Measurements from ENCODE around the gene SLC8B1.

SLC8B1 gene

GRCh38 chr12:113340061-113340460 is 5.2 kb upstream of the SLC8B1 start:
- H3K4me1 ChIP-seq (ENCODE audit: insufficient read depth, low read length), result no peaks in the 10 kb centered on the region
- H3K9me3 ChIP-seq (ENCODE audit: control insufficient read depth, insufficient read depth, low read length), result no peaks in the 10 kb centered on the region
- no peaks in the 10 kb centered on the region for H3K36me3 ChIP-seq (ENCODE audit: insufficient read depth, low read length)
- no peak overlapping the region for H3K9ac ChIP-seq (ENCODE audit: low read depth, low read length)

DNA sequence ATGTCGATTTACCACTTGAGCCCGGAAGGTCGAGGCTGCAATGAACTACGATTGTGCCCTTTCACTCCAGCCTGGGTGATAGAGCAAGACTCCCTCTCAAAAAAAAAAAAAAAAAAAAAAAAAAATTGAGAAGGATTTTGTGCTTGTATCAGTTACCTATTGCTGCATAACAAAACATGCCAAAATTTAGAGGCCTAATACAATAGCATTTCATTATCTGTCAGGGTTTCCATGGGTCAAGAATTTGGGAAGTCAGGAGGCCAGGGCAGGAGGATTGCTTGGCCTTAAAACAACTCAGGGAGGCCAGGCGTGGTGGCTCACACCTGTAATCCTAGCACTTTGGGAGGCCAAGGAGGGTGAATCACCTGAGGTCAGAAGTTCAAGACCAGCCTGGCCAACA is 4.6 kb upstream of the SLC8B1 start:
- no peak overlapping the region for H3K9ac ChIP-seq (ENCODE audit: low read depth, low read length)
- H3K4me1 ChIP-seq (ENCODE audit: insufficient read depth, low read length), result no peaks in the 10 kb centered on the region
- no peaks in the 10 kb centered on the region for H3K36me3 ChIP-seq (ENCODE audit: insufficient read depth, low read length)
- H3K9me3 ChIP-seq (ENCODE audit: control insufficient read depth, insufficient read depth, low read length), result no peaks in the 10 kb centered on the region

GRCh38 chr12:113333877-113334785 is 778 bp downstream of the SLC8B1 start:
- Histone ChIP-seq H3K36me3 (ENCODE audit: insufficient read depth, low read length) (no peaks in the 10 kb centered on the region), H3K9me3 (ENCODE audit: control insufficient read depth, insufficient read depth, low read length) (no peaks in the 10 kb centered on the region), H3K9ac (ENCODE audit: low read depth, low read length) (peak overlapping the region; percentile 88), H3K4me1 (ENCODE audit: insufficient read depth, low read length) (no peaks in the 10 kb centered on the region)

DNA sequence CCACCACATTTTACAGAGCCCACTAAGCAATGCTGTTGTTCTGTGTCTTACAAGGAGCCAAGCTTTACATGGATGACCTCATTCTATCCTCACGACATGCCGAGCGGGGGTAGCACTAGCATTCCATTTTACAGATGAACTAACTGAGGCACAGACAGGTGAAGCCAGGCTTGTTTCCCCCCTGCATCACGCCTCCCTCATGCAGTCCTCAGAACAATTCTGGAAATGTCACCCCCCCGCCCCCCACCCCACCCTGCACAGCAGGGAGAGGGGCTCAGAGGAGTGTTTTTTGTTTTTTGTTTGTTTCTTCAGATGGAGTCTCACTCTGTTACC is 1.5 kb downstream of the SLC8B1 start:
- Histone ChIP-seq H3K36me3 (ENCODE audit: insufficient read depth, low read length) (no peaks in the 10 kb centered on the region), H3K9me3 (ENCODE audit: control insufficient read depth, insufficient read depth, low read length) (no peaks in the 10 kb centered on the region), H3K4me1 (ENCODE audit: insufficient read depth, low read length) (no peaks in the 10 kb centered on the region), H3K9ac (ENCODE audit: low read depth, low read length) (no peak overlapping the region)

DNA sequence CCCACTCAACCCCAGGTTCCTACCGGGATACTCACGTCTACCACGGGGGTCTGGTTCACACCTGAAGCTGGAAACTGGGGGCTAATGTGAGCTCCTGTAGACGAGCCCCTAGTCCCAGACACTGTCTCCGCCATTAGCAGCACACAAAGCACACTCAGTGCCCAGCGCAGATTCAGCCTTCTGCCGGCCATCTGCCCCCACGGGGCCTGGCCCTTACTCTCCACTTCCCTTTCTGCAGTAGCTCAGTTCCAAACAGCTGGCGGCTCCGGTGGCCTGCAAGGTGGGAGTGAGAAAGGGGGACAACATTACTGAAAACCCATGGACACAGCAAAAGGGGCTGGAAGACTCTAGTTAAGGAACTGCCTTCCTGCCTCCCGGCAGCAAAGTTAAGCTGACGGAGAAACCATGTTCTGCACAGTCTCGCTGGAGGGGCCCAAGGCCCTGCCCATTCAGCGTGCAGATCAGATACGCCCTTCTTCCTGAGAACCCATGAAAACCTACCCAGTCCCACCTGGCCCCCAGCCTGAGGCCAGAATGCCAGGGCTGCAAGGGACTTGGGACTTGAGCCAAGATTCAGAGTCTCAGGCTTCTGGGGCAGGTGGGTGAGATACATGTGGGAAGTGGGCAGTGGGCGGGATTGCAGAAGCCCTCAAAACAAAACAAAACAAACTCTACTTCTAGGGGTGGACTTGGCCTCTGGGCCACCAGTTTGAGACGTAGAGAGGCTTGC is 2.1 kb downstream of the SLC8B1 start:
- no peak overlapping the region for H3K9ac ChIP-seq (ENCODE audit: low read depth, low read length)
- no peaks in the 10 kb centered on the region for H3K36me3 ChIP-seq (ENCODE audit: insufficient read depth, low read length)

GRCh38 chr12:113330505-113330904 is 4.4 kb downstream of the SLC8B1 start:
- Histone ChIP-seq H3K4me1 (ENCODE audit: insufficient read depth, low read length) (peaks cover 4% of the 10 kb centered on the region; the same call in 1 of the 2 replicates), H3K9ac (ENCODE audit: low read depth, low read length) (no peak overlapping the region), H3K9me3 (ENCODE audit: control insufficient read depth, insufficient read depth, low read length) (no peaks in the 10 kb centered on the region), H3K36me3 (ENCODE audit: insufficient read depth, low read length) (no peaks in the 10 kb centered on the region)

More for the DNA sequence above, 2.1 kb downstream of the SLC8B1 start:
- Histone ChIP-seq H3K9me3 (ENCODE audit: control insufficient read depth, insufficient read depth, low read length) (no peaks in the 10 kb centered on the region), H3K4me1 (ENCODE audit: insufficient read depth, low read length) (no peaks in the 10 kb centered on the region)

DNA sequence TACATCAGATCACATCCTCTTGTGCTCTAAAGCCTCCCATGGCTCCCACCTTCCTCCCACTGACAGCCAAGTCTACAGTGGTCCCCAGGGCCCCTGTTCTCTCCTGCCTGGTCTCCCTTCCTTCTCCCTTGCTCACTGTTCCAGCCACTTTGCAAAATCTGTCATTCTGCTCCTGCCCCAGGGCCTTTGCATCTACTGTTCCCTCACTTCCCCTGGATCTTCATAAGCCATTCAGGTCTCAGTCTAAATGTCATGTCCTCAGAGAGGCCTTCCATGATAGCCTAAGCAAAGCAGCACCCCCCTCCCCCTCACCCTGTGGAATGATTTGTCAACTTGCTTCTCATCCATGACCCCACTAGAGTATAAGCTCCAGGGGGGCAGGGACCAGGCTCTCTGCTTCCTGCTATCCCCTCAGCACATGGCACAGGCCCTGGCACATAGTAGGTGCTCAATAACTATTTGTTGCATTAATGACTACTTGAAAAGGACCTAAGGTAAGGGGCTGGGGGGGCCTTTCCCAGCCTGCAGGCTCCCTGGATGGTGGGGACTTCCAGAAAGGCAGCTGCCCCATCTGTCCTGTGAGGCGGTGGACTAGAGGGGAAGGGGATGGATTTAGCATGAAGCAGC is 5.0 kb downstream of the SLC8B1 start:
- no peaks in the 10 kb centered on the region for H3K36me3 ChIP-seq (ENCODE audit: insufficient read depth, low read length)
- H3K4me1 ChIP-seq (ENCODE audit: insufficient read depth, low read length), result peaks cover 4% of the 10 kb centered on the region; the same call in 1 of the 2 replicates
- no peak overlapping the region for H3K9ac ChIP-seq (ENCODE audit: low read depth, low read length)
- H3K9me3 ChIP-seq (ENCODE audit: control insufficient read depth, insufficient read depth, low read length), result no peaks in the 10 kb centered on the region

DNA sequence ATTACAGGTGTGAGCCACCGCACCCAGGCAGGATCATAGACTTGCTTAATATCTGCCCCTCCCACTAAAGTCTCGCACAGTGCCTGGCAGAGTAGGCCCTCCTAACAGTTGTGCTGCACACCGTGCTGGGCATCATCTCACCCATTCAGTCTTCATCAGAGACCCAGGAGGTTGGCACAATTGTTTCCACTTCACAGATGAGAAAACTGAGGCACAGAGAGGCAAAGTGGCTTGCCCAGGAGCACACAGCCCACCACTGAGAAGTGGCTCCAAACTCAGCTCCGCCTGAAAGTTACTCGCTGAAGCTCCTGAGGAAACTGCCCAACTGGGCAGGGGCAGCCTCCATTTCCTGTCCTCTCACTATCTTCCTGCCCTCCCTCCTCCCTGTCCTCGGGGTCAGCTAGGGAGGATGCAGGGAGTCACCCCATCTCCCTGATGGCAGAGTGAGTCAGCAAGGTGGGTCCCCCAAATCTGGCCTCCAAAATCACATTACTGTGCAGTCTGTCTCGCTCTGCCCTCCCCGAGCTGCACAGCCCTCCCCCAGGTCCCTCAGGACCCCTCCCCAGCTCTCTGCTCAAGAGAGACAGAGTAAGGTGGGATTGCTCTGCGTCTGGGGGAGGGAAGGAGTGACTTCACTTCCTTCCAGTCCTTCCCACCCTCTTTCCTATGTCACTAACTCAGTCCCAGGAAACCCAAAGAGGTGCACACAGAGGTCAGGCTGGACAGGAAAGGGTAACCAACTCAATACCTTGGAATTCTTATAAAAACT is 5.7 kb downstream of the SLC8B1 start:
- Histone ChIP-seq H3K36me3 (ENCODE audit: insufficient read depth, low read length) (no peaks in the 10 kb centered on the region), H3K4me1 (ENCODE audit: insufficient read depth, low read length) (peaks cover 4% of the 10 kb centered on the region; the same call in 1 of the 2 replicates), H3K9me3 (ENCODE audit: control insufficient read depth, insufficient read depth, low read length) (no peaks in the 10 kb centered on the region)

DNA sequence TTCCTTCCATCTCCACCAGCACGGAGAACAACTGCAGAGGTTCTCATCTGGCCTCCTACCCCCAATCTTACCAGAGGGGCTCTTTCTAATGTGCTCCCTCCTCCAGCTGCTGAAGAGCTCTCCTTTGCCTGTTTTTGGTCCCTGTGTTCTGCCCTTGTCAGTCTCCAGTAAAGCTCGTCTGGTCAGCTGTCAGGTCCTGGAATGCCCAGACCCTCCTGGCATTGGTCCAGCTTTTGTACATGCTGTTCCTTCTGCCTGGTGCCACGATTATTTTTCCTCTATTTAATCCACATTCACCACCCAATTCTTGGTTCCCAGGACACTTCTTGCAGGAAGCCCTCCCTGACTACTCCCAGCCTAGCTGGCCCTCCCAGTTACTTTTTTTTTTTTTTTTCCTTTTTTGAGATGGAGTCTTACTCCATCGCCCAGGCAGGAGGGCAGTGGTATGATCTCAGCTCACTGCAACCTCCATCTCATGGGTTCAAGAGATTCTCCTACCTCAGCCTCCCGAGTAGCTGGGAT is 6.5 kb downstream of the SLC8B1 start:
- Histone ChIP-seq H3K4me1 (ENCODE audit: insufficient read depth, low read length) (peaks cover 4% of the 10 kb centered on the region; the same call in 1 of the 2 replicates), H3K9ac (ENCODE audit: low read depth, low read length) (no peak overlapping the region), H3K9me3 (ENCODE audit: control insufficient read depth, insufficient read depth, low read length) (no peaks in the 10 kb centered on the region), H3K36me3 (ENCODE audit: insufficient read depth, low read length) (no peaks in the 10 kb centered on the region)

More for the DNA sequence above, 5.7 kb downstream of the SLC8B1 start:
- H3K9ac ChIP-seq (ENCODE audit: low read depth, low read length), result no peak overlapping the region

- no peaks in the 10 kb centered on the region for H3K9me3 ChIP-seq (ENCODE audit: control insufficient read depth, insufficient read depth, low read length)
- peaks cover 4% of the 10 kb centered on the region; the same call in 1 of the 2 replicates for H3K4me1 ChIP-seq (ENCODE audit: insufficient read depth, low read length)
- H3K36me3 ChIP-seq (ENCODE audit: insufficient read depth, low read length), result no peaks in the 10 kb centered on the region
- H3K9ac ChIP-seq (ENCODE audit: low read depth, low read length), result no peak overlapping the region
Observed at GRCh38 chr12:113326775-113327395, 8.0 kb downstream of the SLC8B1 start.

GRCh38 chr12:113325916-113326315 is 9.0 kb downstream of the SLC8B1 start:
- Histone ChIP-seq H3K36me3 (ENCODE audit: insufficient read depth, low read length) (no peaks in the 10 kb centered on the region), H3K9me3 (ENCODE audit: control insufficient read depth, insufficient read depth, low read length) (no peaks in the 10 kb centered on the region), H3K4me1 (ENCODE audit: insufficient read depth, low read length) (peaks cover 4% of the 10 kb centered on the region; the same call in 1 of the 2 replicates), H3K9ac (ENCODE audit: low read depth, low read length) (no peak overlapping the region)

DNA sequence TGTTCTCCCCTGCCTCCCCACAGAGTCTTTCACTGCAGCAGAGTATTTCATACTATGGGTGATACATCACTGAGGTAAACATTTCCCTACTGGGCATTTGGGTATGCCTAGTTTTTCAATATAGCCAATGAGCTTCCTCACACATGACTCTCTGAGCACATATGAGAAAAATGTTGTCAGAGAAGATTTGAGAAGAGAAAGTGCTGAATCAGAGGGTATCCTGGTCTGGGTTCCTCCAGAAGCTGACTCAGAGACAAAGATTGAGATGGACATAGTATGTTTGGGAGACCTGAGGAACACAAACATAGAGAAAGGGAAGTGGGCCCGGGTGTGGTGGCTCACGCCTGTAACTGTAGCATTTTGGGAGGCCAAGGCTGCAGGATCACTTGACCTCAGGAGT is 12.6 kb downstream of the SLC8B1 start:
- Histone ChIP-seq H3K4me1 (ENCODE audit: insufficient read depth, low read length) (peaks cover 4% of the 10 kb centered on the region; the same call in 1 of the 2 replicates), H3K36me3 (ENCODE audit: insufficient read depth, low read length) (peaks cover 8% of the 10 kb centered on the region; the same call in 1 of the 2 replicates), H3K9ac (ENCODE audit: low read depth, low read length) (no peak overlapping the region), H3K9me3 (ENCODE audit: control insufficient read depth, insufficient read depth, low read length) (no peaks in the 10 kb centered on the region)

DNA sequence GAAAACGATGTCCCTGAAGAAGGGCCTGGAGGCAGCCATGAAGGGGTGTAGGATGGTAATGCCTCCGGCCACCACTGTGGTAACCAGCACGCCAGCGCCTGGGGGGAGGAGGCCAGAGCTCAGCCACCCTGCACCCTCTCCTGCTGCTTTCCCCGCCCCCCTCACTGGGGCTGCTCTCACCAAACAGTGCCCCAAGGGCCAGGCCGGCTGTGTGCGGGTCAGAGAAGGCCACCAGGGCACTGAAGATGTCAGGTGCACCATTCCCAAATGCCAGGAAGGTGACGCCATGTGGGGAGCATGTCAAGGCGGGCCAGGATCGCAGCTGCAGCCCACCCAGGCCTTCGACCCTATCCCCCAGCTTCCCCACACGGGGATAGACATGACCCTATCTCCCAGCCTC is 14.5 kb downstream of the SLC8B1 start:
- Histone ChIP-seq H3K4me1 (ENCODE audit: insufficient read depth, low read length) (no peaks in the 10 kb centered on the region), H3K9me3 (ENCODE audit: control insufficient read depth, insufficient read depth, low read length) (no peaks in the 10 kb centered on the region), H3K36me3 (ENCODE audit: insufficient read depth, low read length) (peaks cover 8% of the 10 kb centered on the region; the same call in 1 of the 2 replicates), H3K9ac (ENCODE audit: low read depth, low read length) (no peak overlapping the region)
